Keratinocyte (primary cell): ENCODE data around the gene RTP5. TPM values are rescaled to one million over a fixed set of nuclear protein-coding genes. Genes with fewer than 3 reads are reported as not detected.

ENCODE experiments used
- DNase-seq: peaks from one replicate; pipeline ENCODE4 v3.0.0-alpha.2; 2011; ENCODE audit warnings: low read depth, missing footprints, low spot score
- FAIRE-seq: peaks from 2 replicates; lab custom pipeline; 2011; peaks lifted over from hg19 to GRCh38; lab: Jason Lieb, UNC
- H2AFZ ChIP-seq: 2 replicates; pipeline ENCODE4 v1.6.0; 2012; ENCODE audit warnings: low read length, control low read depth, inconsistent platforms; ENCODE audit not compliant: control insufficient read depth
- H3K27ac ChIP-seq: 2 replicates; pipeline ENCODE4 v1.5.1; 2011; ENCODE audit warnings: low read length; ENCODE audit not compliant: control insufficient read depth, insufficient read depth
- H3K27me3 ChIP-seq: 3 replicates; pipeline ENCODE4 v1.6.0; 2011; ENCODE audit warnings: low read length; ENCODE audit not compliant: control insufficient read depth, insufficient read depth; ENCODE audit errors: extremely low read depth
- H3K36me3 ChIP-seq, 2 experiments: 2 replicates in 1 of 2; 3 replicates in 1 of 2; pipeline ENCODE4 v1.5.1; 2011; ENCODE audit warnings: low read length in 2 of 2, mild to moderate bottlenecking in 1 of 2; ENCODE audit not compliant: control insufficient read depth in 2 of 2, insufficient read depth in 2 of 2; ENCODE audit errors: extremely low read depth in 1 of 2
- H3K4me1 ChIP-seq: 3 replicates; pipeline ENCODE4 v1.5.1; 2011; ENCODE audit warnings: low read length; ENCODE audit not compliant: control insufficient read depth, insufficient read depth; ENCODE audit errors: extremely low read depth
- H3K4me2 ChIP-seq: 3 replicates; pipeline ENCODE4 v1.6.0; 2011; ENCODE audit warnings: low read depth, low read length; ENCODE audit not compliant: control insufficient read depth, insufficient read depth; ENCODE audit errors: extremely low read depth
- H3K4me3 ChIP-seq, 3 experiments: fragments of 200-600 bp in 1 of 3; sonication (generic) in 1 of 3; 2 replicates in 2 of 3; 3 replicates in 1 of 3; pipeline ENCODE4 v1.5.1; 2011 to 2016; ENCODE audit warnings: low read length in 3 of 3, mild to moderate bottlenecking in 3 of 3, control low read depth in 2 of 3, inconsistent platforms in 1 of 3, low read depth in 1 of 3, mixed read lengths in 1 of 3, mixed run types in 1 of 3, moderate library complexity in 1 of 3; ENCODE audit not compliant: control insufficient read depth in 2 of 3, insufficient read depth in 2 of 3; ENCODE audit errors: extremely low read depth in 1 of 3
- H3K79me2 ChIP-seq: 2 replicates; pipeline ENCODE4 v1.6.0; 2012; ENCODE audit warnings: low read length; ENCODE audit not compliant: control insufficient read depth, insufficient read depth
- H3K9ac ChIP-seq: 3 replicates; pipeline ENCODE4 v1.6.0; 2011; ENCODE audit warnings: low read length; ENCODE audit not compliant: control insufficient read depth, insufficient read depth; ENCODE audit errors: extremely low read depth
- H3K9me1 ChIP-seq: 3 replicates; pipeline ENCODE4 v1.6.0; 2011; ENCODE audit warnings: low read length; ENCODE audit not compliant: control insufficient read depth, insufficient read depth; ENCODE audit errors: extremely low read depth
- H3K9me3 ChIP-seq: 2 replicates; pipeline ENCODE4 v1.5.1; 2012; ENCODE audit warnings: low read depth, low read length; ENCODE audit not compliant: control insufficient read depth
- H4K20me1 ChIP-seq: 3 replicates; pipeline ENCODE4 v1.6.0; 2011; ENCODE audit warnings: low read length; ENCODE audit not compliant: control insufficient read depth, insufficient read depth; ENCODE audit errors: extremely low read depth
- CTCF ChIP-seq, 3 experiments: IDR thresholded peaks in 1 of 3; conservative IDR thresholded peaks in 1 of 3; optimal IDR thresholded peaks in 1 of 3; 2 replicates in 2 of 3; 3 replicates in 1 of 3; pipeline versions ENCODE3 to v1.5.1; 2011; ENCODE audit warnings: low read length in 3 of 3, mild to moderate bottlenecking in 3 of 3, moderate library complexity in 2 of 3, control low read depth in 1 of 3, inconsistent platforms in 1 of 3; ENCODE audit not compliant: insufficient read depth in 2 of 3; ENCODE audit errors: extremely low read depth in 1 of 3
- EZH2 ChIP-seq: IDR thresholded peaks from one replicate; pipeline ENCODE4 v1.6.1; 2012; ENCODE audit warnings: inconsistent platforms, mild to moderate bottlenecking, low read length, moderate library complexity
- dilution Hi-C: fragments of 300-500 bp; cut with MboI; formaldehyde crosslinking; loops from one replicate; pipeline ENCODE4 v1.7.0; 2020; ENCODE audit warnings: low sequenced_read_pairs; ENCODE audit not compliant: extremely low pct_ligation_motif_present
- polyA plus RNA-seq, 5 experiments: library from polyadenylated mRNA; depleted of rRNA in 3 of 5; stranded (reverse) in 3 of 5; stranded (forward) in 1 of 5; unstranded in 1 of 5; fragments of >200 nt; gene quantifications; 1 replicate in 1 of 5; 2 replicates in 3 of 5; 3 replicates in 1 of 5; pipeline versions ENCODE4 v1.2.1 to v1.2.3, GENCODE V29; 2011 to 2012; ENCODE audit warnings: missing spikeins in 2 of 5, low read depth in 1 of 5, low replicate concordance in 1 of 5

The RTP5 gene
- polyA plus RNA-seq, 1 donor (not counting 4 experiments of a cell fraction or from before 2014, with no cell fraction given): not detected

GRCh38 chr2:241908686-241909420 is 39.3 kb downstream of the RTP5 start:
- no peak for TF ChIP-seq CTCF (optimal IDR thresholded peaks at IDR 0.05 in 1 of 3, IDR thresholded peaks at IDR 0.05 in 1 of 3, conservative IDR thresholded peaks at IDR 0.05 in 1 of 3; ENCODE audit: extremely low read depth in 1 of 3, insufficient read depth in 2 of 3, low read length in 3 of 3)
- no peak for TF ChIP-seq EZH2
- Histone ChIP-seq H3K27ac (no peak overlapping the region), H3K9me1 (no peaks in the 10 kb centered on the region), H3K4me2 (no peak overlapping the region), H3K4me1 (no peaks in the 10 kb centered on the region), H2AFZ (no peak overlapping the region), H3K9me3 (no peaks in the 10 kb centered on the region), H3K79me2 (no peaks in the 10 kb centered on the region), H3K36me3 (no peaks in the 10 kb centered on the region), H4K20me1 (no peaks in the 10 kb centered on the region), H3K4me3 (no peak overlapping the region), H3K9ac (no peak overlapping the region), H3K27me3 (no peaks in the 10 kb centered on the region)
- DNase-seq (no peak), FAIRE-seq (no peak)
- dilution Hi-C loops: no loop called here

GRCh38 chr2:241909769-241910168 is 40.2 kb downstream of the RTP5 start:
- no peak for FAIRE-seq
- no peaks in the 10 kb centered on the region for H3K36me3 ChIP-seq

More at GRCh38 chr2:241909769-241910168, 40.2 kb downstream of the RTP5 start:
- TF ChIP-seq EZH2 (no peak), CTCF (optimal IDR thresholded peaks at IDR 0.05 in 1 of 3, IDR thresholded peaks at IDR 0.05 in 1 of 3, conservative IDR thresholded peaks at IDR 0.05 in 1 of 3; ENCODE audit: extremely low read depth in 1 of 3, insufficient read depth in 2 of 3, low read length in 3 of 3) (no peak)
- Histone ChIP-seq H4K20me1 (no peaks in the 10 kb centered on the region), H3K9me3 (no peaks in the 10 kb centered on the region), H3K4me3 (no peak overlapping the region), H3K27me3 (no peaks in the 10 kb centered on the region), H3K9ac (no peak overlapping the region), H3K9me1 (no peaks in the 10 kb centered on the region), H2AFZ (no peak overlapping the region), H3K27ac (no peak overlapping the region), H3K79me2 (no peaks in the 10 kb centered on the region), H3K4me1 (no peaks in the 10 kb centered on the region), H3K4me2 (no peak overlapping the region)
- DNase-seq: no peak
- dilution Hi-C loops: no loop called here
